ENCODE data around the gene ZNF71. TPM values are rescaled to one million over a fixed set of nuclear protein-coding genes. Genes with fewer than 3 reads are reported as not detected.

ZNF71 gene
- total and polyA plus RNA-seq, 2 of the 8 experiments (the other 6 are each of a cell fraction or from before 2014, with no cell fraction given) = 8.2 to 12.4 TPM

- TF ChIP-seq BRCA1 (IDR thresholded peaks at IDR 0.05; ENCODE audit: low read depth, low read length) = no peak
- TF ChIP-seq SAP30 (IDR thresholded peaks at IDR 0.05; ENCODE audit: insufficient read depth, insufficient replicate concordance, low read length) = no peak
- no peak for TF ChIP-seq HDAC2 (IDR thresholded peaks at IDR 0.05; ENCODE audit: borderline replicate concordance in 1 of 2, low read depth in 2 of 2, low read length in 2 of 2)
- TF ChIP-seq, protein P1, sequence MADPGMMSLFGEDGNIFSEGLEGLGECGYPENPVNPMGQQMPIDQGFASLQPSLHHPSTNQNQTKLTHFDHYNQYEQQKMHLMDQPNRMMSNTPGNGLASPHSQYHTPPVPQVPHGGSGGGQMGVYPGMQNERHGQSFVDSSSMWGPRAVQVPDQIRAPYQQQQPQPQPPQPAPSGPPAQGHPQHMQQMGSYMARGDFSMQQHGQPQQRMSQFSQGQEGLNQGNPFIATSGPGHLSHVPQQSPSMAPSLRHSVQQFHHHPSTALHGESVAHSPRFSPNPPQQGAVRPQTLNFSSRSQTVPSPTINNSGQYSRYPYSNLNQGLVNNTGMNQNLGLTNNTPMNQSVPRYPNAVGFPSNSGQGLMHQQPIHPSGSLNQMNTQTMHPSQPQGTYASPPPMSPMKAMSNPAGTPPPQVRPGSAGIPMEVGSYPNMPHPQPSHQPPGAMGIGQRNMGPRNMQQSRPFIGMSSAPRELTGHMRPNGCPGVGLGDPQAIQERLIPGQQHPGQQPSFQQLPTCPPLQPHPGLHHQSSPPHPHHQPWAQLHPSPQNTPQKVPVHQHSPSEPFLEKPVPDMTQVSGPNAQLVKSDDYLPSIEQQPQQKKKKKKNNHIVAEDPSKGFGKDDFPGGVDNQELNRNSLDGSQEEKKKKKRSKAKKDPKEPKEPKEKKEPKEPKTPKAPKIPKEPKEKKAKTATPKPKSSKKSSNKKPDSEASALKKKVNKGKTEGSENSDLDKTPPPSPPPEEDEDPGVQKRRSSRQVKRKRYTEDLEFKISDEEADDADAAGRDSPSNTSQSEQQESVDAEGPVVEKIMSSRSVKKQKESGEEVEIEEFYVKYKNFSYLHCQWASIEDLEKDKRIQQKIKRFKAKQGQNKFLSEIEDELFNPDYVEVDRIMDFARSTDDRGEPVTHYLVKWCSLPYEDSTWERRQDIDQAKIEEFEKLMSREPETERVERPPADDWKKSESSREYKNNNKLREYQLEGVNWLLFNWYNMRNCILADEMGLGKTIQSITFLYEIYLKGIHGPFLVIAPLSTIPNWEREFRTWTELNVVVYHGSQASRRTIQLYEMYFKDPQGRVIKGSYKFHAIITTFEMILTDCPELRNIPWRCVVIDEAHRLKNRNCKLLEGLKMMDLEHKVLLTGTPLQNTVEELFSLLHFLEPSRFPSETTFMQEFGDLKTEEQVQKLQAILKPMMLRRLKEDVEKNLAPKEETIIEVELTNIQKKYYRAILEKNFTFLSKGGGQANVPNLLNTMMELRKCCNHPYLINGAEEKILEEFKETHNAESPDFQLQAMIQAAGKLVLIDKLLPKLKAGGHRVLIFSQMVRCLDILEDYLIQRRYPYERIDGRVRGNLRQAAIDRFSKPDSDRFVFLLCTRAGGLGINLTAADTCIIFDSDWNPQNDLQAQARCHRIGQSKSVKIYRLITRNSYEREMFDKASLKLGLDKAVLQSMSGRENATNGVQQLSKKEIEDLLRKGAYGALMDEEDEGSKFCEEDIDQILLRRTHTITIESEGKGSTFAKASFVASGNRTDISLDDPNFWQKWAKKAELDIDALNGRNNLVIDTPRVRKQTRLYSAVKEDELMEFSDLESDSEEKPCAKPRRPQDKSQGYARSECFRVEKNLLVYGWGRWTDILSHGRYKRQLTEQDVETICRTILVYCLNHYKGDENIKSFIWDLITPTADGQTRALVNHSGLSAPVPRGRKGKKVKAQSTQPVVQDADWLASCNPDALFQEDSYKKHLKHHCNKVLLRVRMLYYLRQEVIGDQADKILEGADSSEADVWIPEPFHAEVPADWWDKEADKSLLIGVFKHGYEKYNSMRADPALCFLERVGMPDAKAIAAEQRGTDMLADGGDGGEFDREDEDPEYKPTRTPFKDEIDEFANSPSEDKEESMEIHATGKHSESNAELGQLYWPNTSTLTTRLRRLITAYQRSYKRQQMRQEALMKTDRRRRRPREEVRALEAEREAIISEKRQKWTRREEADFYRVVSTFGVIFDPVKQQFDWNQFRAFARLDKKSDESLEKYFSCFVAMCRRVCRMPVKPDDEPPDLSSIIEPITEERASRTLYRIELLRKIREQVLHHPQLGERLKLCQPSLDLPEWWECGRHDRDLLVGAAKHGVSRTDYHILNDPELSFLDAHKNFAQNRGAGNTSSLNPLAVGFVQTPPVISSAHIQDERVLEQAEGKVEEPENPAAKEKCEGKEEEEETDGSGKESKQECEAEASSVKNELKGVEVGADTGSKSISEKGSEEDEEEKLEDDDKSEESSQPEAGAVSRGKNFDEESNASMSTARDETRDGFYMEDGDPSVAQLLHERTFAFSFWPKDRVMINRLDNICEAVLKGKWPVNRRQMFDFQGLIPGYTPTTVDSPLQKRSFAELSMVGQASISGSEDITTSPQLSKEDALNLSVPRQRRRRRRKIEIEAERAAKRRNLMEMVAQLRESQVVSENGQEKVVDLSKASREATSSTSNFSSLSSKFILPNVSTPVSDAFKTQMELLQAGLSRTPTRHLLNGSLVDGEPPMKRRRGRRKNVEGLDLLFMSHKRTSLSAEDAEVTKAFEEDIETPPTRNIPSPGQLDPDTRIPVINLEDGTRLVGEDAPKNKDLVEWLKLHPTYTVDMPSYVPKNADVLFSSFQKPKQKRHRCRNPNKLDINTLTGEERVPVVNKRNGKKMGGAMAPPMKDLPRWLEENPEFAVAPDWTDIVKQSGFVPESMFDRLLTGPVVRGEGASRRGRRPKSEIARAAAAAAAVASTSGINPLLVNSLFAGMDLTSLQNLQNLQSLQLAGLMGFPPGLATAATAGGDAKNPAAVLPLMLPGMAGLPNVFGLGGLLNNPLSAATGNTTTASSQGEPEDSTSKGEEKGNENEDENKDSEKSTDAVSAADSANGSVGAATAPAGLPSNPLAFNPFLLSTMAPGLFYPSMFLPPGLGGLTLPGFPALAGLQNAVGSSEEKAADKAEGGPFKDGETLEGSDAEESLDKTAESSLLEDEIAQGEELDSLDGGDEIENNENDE (IDR thresholded peaks at IDR 0.05; ENCODE audit: insufficient replicate concordance, low read length) = no peak
- TF ChIP-seq SIX5 (IDR thresholded peaks at IDR 0.05; ENCODE audit: low read depth, low read length) = no peak
- no peak for TF ChIP-seq GABPA (IDR thresholded peaks at IDR 0.05; ENCODE audit: borderline replicate concordance, insufficient read depth, low read length)
Measured at GRCh38 chr19:56670961-56671612, 76.0 kb downstream of the ZNF71 start (continued).

All from H1 (cell line).